Measurements from ENCODE around the gene PKP1.

Gene PKP1

DNA sequence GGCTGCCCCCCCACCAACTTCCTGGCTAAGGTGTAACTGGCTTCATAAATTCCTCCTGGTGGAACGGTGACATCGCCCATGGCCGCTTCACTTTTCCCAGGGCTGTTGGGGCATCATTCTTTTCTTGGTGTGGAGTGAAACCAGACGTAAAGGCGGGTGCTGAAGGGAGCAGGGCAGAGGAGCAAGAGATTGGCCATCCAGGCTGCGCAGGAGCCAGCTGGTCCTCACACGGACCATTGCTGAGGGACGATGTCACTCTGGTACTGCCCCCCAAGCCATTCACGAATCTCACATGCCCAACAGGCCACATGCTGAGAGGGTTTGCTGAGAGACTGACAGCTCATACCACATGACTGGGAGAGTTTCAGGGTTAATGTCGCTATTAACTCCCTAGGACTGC, 10.5 kb upstream of the PKP1 start:
- Histone ChIP-seq H4K20me1 (ENCODE audit: insufficient read depth, low read length) (no peaks in the 10 kb centered on the region), H3K36me3 (ENCODE audit: insufficient read depth, low read length) (no peaks in the 10 kb centered on the region), H3F3A (ENCODE audit: insufficient read depth, low read length) (no peaks in the 10 kb centered on the region), H3K9me2 (ENCODE audit: low read depth, low read length) (no peaks in the 10 kb centered on the region), H3K27me3 (ENCODE audit: insufficient read depth, low read length) (no peaks in the 10 kb centered on the region), H3K9ac (ENCODE audit: low read length) (no peak overlapping the region), H2AFZ (ENCODE audit: low read length) (no peak overlapping the region), H3K4me2 (ENCODE audit: low read length) (no peak overlapping the region), H3K27ac (ENCODE audit: low read depth, low read length, poor library complexity, severe bottlenecking) (no peak overlapping the region), H3K9me3 (ENCODE audit: low read length) (no peaks in the 10 kb centered on the region), H3K4me3 (ENCODE audit: low read depth, low read length, poor library complexity, severe bottlenecking) (no peak overlapping the region), H3K4me1 (ENCODE audit: insufficient read depth, low read length, severe bottlenecking) (no peaks in the 10 kb centered on the region), H3K79me2 (ENCODE audit: insufficient read depth, low read length) (no peaks in the 10 kb centered on the region)
- TF ChIP-seq EZH2 (IDR thresholded peaks at IDR 0.05; ENCODE audit: borderline replicate concordance, low read length) = no peak
- TF ChIP-seq, protein P1, sequence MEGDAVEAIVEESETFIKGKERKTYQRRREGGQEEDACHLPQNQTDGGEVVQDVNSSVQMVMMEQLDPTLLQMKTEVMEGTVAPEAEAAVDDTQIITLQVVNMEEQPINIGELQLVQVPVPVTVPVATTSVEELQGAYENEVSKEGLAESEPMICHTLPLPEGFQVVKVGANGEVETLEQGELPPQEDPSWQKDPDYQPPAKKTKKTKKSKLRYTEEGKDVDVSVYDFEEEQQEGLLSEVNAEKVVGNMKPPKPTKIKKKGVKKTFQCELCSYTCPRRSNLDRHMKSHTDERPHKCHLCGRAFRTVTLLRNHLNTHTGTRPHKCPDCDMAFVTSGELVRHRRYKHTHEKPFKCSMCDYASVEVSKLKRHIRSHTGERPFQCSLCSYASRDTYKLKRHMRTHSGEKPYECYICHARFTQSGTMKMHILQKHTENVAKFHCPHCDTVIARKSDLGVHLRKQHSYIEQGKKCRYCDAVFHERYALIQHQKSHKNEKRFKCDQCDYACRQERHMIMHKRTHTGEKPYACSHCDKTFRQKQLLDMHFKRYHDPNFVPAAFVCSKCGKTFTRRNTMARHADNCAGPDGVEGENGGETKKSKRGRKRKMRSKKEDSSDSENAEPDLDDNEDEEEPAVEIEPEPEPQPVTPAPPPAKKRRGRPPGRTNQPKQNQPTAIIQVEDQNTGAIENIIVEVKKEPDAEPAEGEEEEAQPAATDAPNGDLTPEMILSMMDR (IDR thresholded peaks at IDR 0.05; ENCODE audit: low read length) = no peak

DNA sequence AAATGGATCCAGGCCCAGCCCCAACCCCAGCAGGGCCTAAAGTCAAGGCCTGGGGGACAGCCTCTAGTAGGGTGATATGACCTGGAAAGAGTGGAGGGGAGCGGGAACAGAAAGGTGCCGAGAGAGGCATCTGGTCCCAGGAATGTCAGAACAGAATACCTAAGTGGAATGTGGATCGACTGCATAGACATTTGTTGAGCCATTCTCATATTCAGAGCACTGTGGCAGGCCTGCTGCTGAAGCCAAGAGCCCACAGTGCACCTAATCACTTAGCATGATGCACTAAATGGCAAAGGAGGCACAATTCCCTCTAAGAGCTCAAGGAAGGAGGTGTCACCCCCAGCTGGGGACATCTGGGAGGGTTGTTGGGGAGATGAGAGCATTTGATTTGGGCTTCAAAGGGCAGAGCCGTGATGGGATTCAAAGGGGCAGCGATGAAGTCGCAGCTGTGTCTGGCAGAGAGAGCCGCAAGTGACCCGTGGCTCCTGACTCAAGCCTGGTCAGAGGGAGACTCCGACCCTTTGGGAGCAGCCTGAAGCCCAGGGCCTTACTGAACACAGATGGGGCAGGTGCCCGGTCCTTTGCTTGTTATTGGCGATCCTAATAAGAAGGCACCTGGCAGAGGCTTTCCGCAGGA, 8.6 kb upstream of the PKP1 start:
- H3K36me3 ChIP-seq (ENCODE audit: insufficient read depth, low read length) = no peaks in the 10 kb centered on the region
- H3K9ac ChIP-seq (ENCODE audit: low read length) = no peak overlapping the region
- no peak overlapping the region for H3K4me2 ChIP-seq (ENCODE audit: low read length)
- H3K9me3 ChIP-seq (ENCODE audit: low read length) = no peaks in the 10 kb centered on the region
- no peaks in the 10 kb centered on the region for H3K27me3 ChIP-seq (ENCODE audit: insufficient read depth, low read length)
- H2AFZ ChIP-seq (ENCODE audit: low read length) = no peak overlapping the region
- no peaks in the 10 kb centered on the region for H3K79me2 ChIP-seq (ENCODE audit: insufficient read depth, low read length)
- no peak overlapping the region for H3K27ac ChIP-seq (ENCODE audit: low read depth, low read length, poor library complexity, severe bottlenecking)
- TF ChIP-seq EZH2 (IDR thresholded peaks at IDR 0.05; ENCODE audit: borderline replicate concordance, low read length) = no peak
- TF ChIP-seq, protein P1 (IDR thresholded peaks at IDR 0.05; ENCODE audit: low read length) = no peak
- no peaks in the 10 kb centered on the region for H3K9me2 ChIP-seq (ENCODE audit: low read depth, low read length)
- no peaks in the 10 kb centered on the region for H3F3A ChIP-seq (ENCODE audit: insufficient read depth, low read length)
- H3K4me3 ChIP-seq (ENCODE audit: low read depth, low read length, poor library complexity, severe bottlenecking) = no peak overlapping the region
- H3K4me1 ChIP-seq (ENCODE audit: insufficient read depth, low read length, severe bottlenecking) = no peaks in the 10 kb centered on the region
- H4K20me1 ChIP-seq (ENCODE audit: insufficient read depth, low read length) = no peaks in the 10 kb centered on the region

DNA sequence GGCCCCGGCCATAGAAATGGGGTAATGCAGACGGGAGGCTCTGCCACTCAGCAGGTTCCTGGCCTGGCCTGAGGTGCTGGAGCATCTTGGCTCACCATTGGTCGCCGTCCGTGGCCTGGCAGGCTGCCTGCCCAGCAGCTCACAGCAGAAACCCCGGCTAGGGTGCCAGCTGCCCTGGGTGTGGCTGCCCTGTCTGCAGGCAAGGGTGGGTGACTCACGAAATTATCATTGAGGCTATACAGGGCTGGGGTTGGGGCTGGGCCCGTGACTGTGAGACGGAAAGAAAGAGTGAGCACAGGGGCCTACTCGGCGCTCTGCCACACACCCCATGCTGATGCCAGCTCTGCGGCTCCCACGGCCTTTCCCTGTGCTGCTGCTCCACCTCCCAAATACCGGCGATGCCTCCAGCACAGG, 8.0 kb upstream of the PKP1 start:
- H3F3A ChIP-seq (ENCODE audit: insufficient read depth, low read length) = no peaks in the 10 kb centered on the region
- H4K20me1 ChIP-seq (ENCODE audit: insufficient read depth, low read length) = no peaks in the 10 kb centered on the region
- TF ChIP-seq, protein P1 (IDR thresholded peaks at IDR 0.05; ENCODE audit: low read length) = no peak
- no peak for TF ChIP-seq EZH2 (IDR thresholded peaks at IDR 0.05; ENCODE audit: borderline replicate concordance, low read length)
- H3K9me2 ChIP-seq (ENCODE audit: low read depth, low read length) = no peaks in the 10 kb centered on the region
- no peaks in the 10 kb centered on the region for H3K36me3 ChIP-seq (ENCODE audit: insufficient read depth, low read length)
- H3K4me1 ChIP-seq (ENCODE audit: insufficient read depth, low read length, severe bottlenecking) = no peaks in the 10 kb centered on the region
- no peaks in the 10 kb centered on the region for H3K9me3 ChIP-seq (ENCODE audit: low read length)
- H3K79me2 ChIP-seq (ENCODE audit: insufficient read depth, low read length) = no peaks in the 10 kb centered on the region
- no peak overlapping the region for H2AFZ ChIP-seq (ENCODE audit: low read length)
- H3K4me2 ChIP-seq (ENCODE audit: low read length) = no peak overlapping the region
- H3K9ac ChIP-seq (ENCODE audit: low read length) = no peak overlapping the region
- H3K27ac ChIP-seq (ENCODE audit: low read depth, low read length, poor library complexity, severe bottlenecking) = no peak overlapping the region
- no peaks in the 10 kb centered on the region for H3K27me3 ChIP-seq (ENCODE audit: insufficient read depth, low read length)
- no peak overlapping the region for H3K4me3 ChIP-seq (ENCODE audit: low read depth, low read length, poor library complexity, severe bottlenecking)
